Measurements from ENCODE around the gene WWP2. TPM values are rescaled to one million over a fixed set of nuclear protein-coding genes. Genes with fewer than 3 reads are reported as not detected.

WWP2 gene
- total RNA-seq, 1 experiment from 2014 or later: 40.2 TPM

DNA sequence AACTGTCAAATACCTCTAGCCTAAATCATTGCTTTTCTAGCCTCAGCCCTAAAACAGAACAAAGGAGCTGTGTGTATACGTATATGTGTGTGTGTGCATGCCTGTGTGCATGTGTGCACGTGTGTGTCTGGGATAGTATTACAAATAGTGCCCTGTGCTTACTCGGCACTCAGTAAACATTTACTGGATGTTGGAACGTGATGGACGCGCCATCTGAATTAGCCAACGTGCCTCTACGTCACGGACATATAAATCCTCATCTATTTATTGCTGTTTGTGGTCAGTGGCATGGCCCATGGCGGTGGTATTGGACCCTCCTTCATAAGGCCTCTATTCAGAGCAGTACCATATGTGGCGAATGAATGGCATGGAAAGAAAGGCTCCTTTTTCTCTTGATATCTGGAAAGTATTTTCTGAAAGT, 37.5 kb downstream of the WWP2 start:
- no peak overlapping the region for H2BK120ac ChIP-seq (ENCODE audit: low read depth, low read length, poor library complexity, severe bottlenecking)
- no peaks in the 10 kb centered on the region for H3K23me2 ChIP-seq (ENCODE audit: insufficient read length, low read depth, low read length, poor library complexity, severe bottlenecking)
- H3K14ac ChIP-seq (ENCODE audit: insufficient read depth, low read length): no peak overlapping the region
- Mint-ChIP-seq H3K4me3 (no peak overlapping the region), H3K4me1 (peaks cover 5 to 17% of the 10 kb centered on the region in 2 experiments), H3K9me3 (no peaks in the 10 kb centered on the region), H3K27ac (peak overlapping the region in 1 of 3 experiments; percentile 49; a peak in 3 of 7 replicates), H3K36me3 (ENCODE audit: insufficient read depth in 1 of 3, low read depth in 3 of 3) (peaks cover 7 to 21% (median 20%) of the 10 kb centered on the region in 3 experiments; a peak in 6 of 7 replicates), H3K27me3 (ENCODE audit: low read depth) (no peaks in the 10 kb centered on the region)
- H2AK5ac ChIP-seq (ENCODE audit: insufficient read length, low read length): no peak overlapping the region
- no peaks in the 10 kb centered on the region for H3K79me2 ChIP-seq (ENCODE audit: insufficient read depth, low read length)
- no CpG with 5 or more reads among the region's 11 CpGs for WGBS (ENCODE audit: extremely low coverage, insufficient read length, low lambda C conversion rate)
- H3K4me2 ChIP-seq (ENCODE audit: insufficient read depth, insufficient read length, low read length): no peak overlapping the region
- H3K9me3 ChIP-seq (ENCODE audit: control insufficient read depth, low read depth, low read length): no peaks in the 10 kb centered on the region
- H3K23ac ChIP-seq (ENCODE audit: insufficient read length, low read depth, low read length): no peak overlapping the region
- H4K5ac ChIP-seq (ENCODE audit: insufficient read length, low read depth, low read length): no peak overlapping the region
- H3K27me3 ChIP-seq (ENCODE audit: insufficient read depth, low read length): no peaks in the 10 kb centered on the region
- no peak overlapping the region for H2BK15ac ChIP-seq (ENCODE audit: low read depth, low read length)
- H2BK12ac ChIP-seq (ENCODE audit: insufficient read length, low read depth, low read length): no peak overlapping the region
- H3T11ph ChIP-seq (ENCODE audit: low read length): no peak overlapping the region
- H3K56ac ChIP-seq (ENCODE audit: insufficient read length, low read depth, low read length): no peak overlapping the region
- no peak overlapping the region for H3K4ac ChIP-seq (ENCODE audit: low read depth, low read length)
- no peak overlapping the region for H2BK20ac ChIP-seq (ENCODE audit: low read depth, low read length, poor library complexity, severe bottlenecking)
- no peak overlapping the region for H2BK5ac ChIP-seq (ENCODE audit: insufficient read length, low read length)
- H3K27ac ChIP-seq (ENCODE audit: insufficient read length, low read depth, low read length): no peak overlapping the region
- DNase-seq: no peak
- no peaks in the 10 kb centered on the region for H4K20me1 ChIP-seq (ENCODE audit: control insufficient read depth, insufficient read depth, insufficient read length)
- TF ChIP-seq, protein P1, sequence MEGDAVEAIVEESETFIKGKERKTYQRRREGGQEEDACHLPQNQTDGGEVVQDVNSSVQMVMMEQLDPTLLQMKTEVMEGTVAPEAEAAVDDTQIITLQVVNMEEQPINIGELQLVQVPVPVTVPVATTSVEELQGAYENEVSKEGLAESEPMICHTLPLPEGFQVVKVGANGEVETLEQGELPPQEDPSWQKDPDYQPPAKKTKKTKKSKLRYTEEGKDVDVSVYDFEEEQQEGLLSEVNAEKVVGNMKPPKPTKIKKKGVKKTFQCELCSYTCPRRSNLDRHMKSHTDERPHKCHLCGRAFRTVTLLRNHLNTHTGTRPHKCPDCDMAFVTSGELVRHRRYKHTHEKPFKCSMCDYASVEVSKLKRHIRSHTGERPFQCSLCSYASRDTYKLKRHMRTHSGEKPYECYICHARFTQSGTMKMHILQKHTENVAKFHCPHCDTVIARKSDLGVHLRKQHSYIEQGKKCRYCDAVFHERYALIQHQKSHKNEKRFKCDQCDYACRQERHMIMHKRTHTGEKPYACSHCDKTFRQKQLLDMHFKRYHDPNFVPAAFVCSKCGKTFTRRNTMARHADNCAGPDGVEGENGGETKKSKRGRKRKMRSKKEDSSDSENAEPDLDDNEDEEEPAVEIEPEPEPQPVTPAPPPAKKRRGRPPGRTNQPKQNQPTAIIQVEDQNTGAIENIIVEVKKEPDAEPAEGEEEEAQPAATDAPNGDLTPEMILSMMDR (conservative IDR thresholded peaks at IDR 0.05): no peak
- no peak overlapping the region for H3K9ac ChIP-seq (ENCODE audit: extremely low read depth, insufficient read length, low read length)
- no peak overlapping the region for H4K8ac ChIP-seq (replicated peaks; ENCODE audit: insufficient read length, low read depth, low read length)
- no peak overlapping the region for H3K18ac ChIP-seq (ENCODE audit: insufficient read length, low read depth, low read length)
- no peaks in the 10 kb centered on the region for H3K79me1 ChIP-seq (ENCODE audit: insufficient read depth, low read depth, low read length, poor library complexity, severe bottlenecking)
- no peak overlapping the region for H4K91ac ChIP-seq (ENCODE audit: insufficient read length, low read depth, low read length)
- H2AFZ ChIP-seq (ENCODE audit: low read length): no peak overlapping the region
- no peaks in the 10 kb centered on the region for H3K4me1 ChIP-seq (ENCODE audit: insufficient read depth, low read length)

Data from H9 (cell line).